NCI-H1436 treated with DMSO at 0.1 percent for 48 hours (cell line): Measurements from ENCODE around the gene ULK4.
"Not testable (repeated sequence)": the region's sequence is repeated elsewhere in the genome, so short reads cannot be mapped to it uniquely, and the experiment has no call there.

Experiments used
- DNase-seq: peaks from one replicate; lab custom pipeline; 2025; lab: John Stamatoyannopoulos, UW

Gene ULK4

DNA sequence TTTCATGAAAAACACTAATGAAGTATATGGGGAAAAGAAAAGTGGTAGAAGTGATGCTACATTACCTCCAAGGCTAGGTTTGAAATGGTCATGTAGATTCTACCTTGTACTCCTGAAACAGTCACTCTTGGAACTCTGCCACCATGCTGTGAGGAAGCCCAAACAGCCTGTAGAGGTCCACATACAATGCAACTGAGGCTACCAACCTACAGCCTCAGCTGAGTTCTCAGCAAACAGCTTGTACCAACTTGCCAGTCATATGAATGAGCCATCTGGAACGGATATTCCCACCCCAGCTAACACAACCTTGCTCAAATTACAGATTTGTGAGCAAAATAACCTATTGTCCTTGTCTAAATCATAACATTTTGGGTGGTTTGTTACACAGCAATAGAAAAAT, 193.5 kb downstream of the ULK4 start:
- DNase-seq = no peak

DNA sequence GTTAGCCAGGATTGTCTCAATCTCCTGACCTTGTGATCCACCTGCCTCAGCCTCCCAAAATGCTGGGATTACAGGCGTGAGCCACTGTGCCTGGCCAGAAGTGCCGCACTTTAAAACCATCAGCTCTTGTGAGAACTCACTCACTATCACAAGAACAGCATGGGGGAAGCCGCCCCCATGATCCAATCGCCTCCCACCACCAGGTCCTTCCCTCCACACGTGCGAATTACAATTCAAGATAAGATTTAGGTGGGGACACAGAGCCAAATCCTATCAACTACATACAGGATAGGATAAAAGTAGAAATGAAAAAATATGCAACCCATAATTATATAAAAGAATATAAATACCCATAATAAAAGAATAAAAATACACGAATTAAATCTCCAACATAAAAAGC, 199.0 kb downstream of the ULK4 start:
- DNase-seq = not testable (repeated sequence)

DNA sequence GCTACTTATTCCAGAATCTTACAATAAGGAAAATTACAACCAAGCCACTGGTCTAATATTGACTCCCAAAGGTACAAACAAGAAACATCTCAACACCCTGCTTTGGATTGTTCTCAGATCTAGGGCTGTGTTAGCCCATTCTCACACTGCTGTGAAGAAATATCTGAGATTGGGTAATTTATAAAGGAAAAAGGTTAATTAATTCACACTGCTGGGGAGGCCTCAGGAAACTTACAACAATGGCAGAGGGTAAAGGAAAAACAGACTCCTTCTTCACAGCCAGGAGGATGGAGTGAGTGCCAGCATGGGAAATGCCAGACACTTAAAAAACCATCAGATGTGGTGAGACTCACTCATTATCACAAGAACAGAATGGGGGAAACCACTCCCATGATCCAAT, 208.3 kb downstream of the ULK4 start:
- no peak for DNase-seq

DNA sequence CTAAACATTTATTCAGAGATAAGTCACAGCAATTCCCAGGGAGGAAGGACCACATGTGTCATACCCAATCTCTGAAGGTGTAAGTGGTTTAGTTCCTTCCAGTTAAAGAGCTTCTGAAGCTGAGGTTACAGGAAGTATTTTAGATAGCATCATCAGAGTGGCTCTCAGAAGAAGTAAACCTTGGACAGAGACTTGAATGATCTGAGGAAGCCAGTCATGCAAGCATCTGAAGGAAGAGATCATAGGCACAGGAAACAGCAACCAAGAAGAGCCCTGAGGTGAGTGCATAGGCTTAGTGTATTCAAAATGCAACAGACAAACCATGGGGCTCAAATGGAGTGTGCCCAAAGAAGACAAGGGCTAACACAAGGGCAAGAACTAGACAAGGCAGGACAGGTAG, 210.3 kb downstream of the ULK4 start:
- DNase-seq = no peak

DNA sequence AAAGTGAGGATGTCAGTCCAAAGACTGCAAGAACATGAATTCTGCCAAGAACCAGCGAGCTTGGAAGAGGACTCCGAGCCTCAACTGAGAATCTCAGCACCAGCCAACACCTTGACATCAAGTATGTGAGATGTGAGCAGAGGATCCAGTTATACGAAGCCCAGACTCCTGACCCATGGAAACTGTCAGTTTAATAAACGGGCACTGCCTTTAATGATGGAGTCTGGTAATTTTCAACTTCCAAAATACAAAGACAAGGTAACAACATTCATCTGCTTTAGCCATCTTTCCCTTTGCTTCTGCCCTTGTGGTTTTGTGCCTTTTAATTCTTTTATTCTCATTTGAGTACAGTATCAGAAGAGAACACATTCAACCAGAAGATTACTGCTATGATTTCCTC, 211.9 kb downstream of the ULK4 start:
- no peak for DNase-seq

DNA sequence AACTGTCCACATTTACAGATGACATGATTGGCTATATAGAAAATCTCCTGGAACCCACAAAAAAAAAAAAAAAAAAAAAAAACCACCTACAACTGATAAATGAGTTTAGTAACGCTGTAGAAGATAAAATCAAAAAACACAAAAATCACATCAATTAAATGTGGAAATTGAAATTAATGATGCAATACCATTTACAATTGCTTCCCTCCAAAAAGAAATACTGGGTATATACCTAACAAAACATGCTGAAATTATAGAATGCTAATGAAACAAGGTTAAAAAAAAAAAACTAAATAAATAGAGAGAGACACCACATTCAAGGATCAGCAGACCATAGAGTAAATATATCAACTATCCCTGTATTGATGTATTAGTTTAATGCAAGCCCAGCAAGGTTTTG, 215.7 kb downstream of the ULK4 start:
- no peak for DNase-seq

DNA sequence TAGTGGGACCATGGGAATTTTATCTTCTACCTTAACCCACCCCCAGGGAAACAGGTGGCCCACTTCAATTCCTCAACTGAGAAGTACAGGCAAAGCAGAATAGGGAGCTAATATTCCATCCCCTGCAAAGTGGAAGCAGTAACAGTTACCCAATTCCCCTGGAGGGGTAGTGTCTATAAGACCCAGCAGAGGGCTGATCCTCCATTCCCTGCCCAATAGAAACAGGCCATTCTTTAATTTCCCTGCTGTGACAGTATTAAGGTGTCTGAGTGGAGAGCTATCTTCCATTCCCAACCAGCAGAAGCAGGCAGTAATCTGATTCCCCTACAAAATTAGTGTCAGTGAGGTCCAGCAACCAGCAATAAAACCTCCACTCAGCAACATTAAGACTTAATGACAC, 219.8 kb downstream of the ULK4 start:
- DNase-seq = no peak

DNA sequence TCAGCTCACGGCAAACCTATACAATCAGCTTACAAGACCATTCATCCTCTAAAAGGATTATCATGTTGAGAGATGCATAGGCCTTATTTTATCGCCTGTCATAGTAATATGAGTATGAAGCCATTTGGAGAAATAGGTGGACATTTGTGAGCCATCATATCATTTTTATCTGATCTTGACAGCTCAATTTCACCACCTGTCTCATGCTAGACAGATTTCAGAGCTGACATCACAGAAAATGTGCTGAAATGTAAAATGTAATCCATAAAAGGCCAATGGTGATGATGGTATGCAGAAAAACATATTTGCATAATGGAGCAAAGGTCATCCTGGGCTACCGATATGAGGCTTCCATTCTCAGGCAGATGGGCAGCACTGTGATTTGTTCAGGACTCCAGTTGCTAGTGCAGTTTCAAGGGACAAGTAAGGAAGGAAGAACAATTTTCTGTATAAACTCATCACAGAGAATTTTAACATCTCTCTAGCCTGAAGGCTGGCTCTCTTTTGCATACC, 221.5 kb downstream of the ULK4 start:
- no peak for DNase-seq

DNA sequence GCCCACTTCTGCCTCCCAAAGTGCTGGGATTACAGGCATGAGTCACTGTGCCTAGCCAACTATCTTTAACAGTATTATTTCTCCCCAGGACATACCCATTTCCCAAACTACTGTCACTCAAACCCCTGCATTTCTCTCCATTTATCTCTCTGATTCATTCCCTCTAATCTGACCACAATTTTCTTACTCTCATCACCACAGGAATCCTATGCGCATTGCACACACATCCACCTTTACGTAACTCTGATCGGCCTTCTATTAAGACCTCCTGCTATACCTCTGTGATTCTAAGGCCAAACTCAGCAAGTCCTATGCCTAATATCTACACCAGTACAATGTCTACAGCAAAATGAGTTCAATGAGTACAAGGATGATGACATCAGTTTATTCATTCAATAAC, 235.0 kb downstream of the ULK4 start:
- DNase-seq = no peak

DNA sequence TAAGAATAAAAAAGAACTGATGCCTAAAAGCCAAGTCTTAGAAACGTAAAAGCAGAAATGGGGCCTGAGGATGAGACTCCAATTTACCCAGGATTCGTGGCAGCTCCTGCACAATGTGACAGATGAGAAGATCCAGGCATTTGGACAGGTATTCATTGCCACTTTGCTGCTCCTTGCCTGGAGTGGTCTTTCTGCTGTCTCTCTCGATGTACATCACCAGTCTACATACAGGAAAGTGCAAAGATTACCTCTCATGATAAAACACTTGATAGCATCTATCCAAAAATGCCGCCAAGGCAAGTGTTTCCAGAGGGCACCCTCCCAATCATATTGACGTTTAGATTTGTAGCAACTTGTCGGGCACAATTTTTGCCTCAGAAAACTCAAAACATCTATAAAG, 244.3 kb downstream of the ULK4 start:
- DNase-seq = no peak

DNA sequence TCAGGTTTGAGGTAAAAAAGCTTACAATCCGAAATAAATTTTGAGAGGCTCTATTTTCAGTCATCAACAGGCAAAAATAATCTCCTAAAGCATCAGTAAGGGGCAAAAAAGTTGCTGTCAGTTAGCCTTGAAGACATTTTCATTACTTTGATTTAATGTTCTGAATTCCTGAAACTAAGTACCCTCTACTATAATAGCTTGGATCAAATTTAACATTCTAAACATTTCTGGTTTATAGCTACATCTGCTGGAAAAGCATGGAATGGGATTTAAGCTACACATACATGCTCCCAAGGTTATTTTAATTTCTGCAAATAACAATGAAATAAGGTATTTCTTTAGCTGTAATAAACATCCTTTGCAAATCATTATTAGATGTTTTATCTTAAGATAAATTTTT, 245.4 kb downstream of the ULK4 start:
- no peak for DNase-seq

DNA sequence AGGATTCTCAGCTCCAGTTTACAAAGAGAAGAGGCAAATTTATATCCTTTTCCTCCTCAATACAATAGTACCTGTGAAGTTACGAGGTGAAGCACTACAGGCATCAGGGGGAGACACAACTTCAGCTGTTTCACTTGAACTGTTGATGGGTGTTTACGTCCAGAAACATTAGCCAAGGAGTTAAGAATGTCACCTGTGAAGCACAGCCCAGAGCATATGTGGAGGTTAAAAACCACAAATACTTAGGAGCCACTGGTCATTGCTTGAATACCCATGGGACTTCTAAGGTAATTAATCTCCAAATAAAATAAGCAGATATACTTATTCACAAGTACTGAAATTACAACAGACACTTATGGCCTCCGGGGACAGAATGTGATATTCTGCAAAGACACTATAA, 246.5 kb downstream of the ULK4 start:
- no peak for DNase-seq

DNA sequence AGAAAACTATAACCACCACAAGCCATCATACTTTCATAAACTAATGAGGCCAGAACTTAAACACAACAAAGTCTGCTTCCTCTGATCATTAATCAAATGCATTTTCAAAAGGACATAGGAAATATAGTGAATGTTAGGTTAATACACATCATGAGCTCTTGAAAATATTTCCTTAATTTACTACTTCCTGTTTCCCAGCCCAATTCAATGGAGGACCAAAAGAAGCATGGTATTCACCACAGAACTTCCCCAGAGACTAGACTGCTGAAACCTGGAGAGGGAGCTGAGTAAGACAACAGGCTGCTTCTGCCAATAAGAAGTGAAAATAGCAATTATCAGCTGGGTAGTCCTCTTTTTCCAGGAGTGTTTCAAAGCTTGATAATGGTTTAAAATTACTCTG, 250.3 kb downstream of the ULK4 start:
- no peak for DNase-seq

DNA sequence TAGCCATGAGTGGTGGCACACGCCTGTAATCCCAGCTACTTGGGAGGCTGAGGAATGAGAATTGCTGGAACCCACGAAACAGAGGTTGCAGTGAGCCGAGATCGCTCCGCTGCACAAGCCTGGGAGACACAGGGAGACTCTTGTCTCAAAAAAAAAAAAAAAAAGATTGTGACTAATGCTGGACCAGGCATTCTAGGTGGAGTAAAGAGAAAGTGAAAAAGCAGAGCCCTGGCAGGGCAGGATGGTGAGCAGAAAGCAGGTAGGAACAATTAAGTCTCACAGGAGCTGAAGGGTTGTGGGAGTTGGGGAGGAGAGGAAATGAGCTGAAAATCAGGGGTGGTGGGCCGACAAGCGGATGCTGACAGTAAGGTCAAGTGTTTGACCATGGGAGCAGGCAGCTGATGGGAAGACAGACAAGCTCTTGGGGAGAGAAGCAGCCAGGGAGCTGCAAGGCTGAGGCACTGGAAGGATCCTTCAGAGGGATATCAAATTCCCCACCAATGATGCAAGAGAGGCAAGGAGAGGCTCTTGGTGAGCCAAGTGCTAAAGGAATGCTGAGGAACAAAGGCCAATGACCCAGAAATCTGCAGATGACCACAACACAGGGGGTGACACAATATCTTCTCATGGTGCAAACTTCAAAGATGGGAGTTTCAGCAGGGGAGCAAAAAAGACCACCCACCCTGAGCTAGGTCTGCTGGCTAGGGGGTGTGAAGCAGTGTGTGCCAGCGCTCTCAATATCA, 251.1 kb downstream of the ULK4 start:
- DNase-seq = no peak

DNA sequence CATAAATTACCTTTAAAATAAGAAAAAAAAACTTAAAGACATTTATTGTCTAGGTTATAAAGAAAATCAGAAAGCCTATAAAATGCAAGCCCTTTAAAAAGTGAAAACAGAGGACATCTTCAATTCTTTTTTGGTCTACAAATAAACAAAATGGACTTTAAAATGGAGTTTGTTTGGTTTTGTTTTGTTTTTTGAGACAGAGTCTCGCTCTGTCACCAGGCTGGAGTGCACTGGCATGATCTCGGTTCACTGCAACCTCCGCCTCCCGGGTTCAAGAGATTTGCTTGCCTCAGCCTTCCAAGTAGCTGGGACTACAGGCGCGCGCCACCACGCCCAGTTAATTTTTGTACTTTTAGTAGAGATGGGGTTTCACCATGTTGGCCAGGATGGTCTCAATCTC, 252.7 kb downstream of the ULK4 start:
- DNase-seq = not testable (repeated sequence)

DNA sequence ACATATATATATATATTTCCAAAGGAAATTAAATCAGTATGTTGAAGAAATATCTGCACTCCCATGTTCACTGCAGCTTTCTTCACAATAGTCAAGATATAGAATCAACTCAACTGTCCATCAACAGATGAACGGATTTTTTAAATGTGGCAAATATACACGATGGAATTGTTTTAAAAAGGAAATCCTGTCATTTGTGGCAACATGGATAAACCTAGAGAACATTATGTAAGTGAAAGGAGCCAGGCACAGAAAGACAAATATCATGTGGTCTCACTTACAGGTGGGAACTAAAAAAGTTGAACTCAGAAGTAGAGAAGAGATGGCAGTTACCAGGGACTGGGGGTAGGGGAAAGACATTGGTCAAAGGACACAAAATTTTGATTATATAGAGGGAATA, 253.7 kb downstream of the ULK4 start:
- no peak for DNase-seq

DNA sequence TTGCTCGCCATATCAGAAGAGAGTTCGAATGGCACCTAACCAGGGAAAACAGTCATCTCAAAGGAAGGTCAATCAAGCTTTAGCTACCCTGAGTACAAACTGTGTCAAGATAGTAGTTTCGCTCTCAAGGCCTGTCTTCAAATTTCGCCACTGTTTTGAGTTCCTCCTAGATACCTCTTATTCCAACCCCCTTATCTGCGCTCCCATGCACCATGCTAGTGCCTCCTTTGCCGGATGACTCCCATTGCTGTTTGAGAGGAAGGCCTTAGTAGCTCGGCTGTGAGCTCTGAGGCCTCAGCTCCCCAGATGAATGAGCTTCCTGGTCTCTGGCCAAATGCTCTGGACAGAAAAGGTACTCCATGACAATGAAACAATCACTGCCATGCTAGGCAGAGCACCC, 256.0 kb downstream of the ULK4 start:
- DNase-seq = no peak

DNA sequence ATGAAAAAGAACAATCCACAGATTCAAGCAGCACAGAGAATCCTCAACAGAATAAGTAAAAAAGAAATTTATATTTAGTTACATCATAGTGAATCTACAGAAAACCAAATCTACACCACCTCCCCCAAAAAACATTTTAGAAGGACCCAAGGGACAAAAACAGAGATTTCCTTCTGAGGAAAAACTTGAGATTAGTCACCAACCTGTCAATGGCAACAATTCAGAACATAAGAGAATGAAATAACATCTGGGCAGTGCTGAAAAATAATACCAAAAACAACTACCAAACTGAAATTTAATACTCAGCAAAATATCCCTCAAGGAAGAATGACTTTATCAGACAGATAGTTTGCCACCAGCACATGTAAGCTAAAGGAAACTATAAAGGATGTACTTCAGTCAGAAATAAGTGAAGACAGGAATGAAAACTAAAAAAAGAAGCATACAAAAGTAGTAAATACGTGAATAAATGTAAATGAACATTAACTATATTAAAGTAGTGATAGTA, 260.7 kb downstream of the ULK4 start:
- DNase-seq = no peak

DNA sequence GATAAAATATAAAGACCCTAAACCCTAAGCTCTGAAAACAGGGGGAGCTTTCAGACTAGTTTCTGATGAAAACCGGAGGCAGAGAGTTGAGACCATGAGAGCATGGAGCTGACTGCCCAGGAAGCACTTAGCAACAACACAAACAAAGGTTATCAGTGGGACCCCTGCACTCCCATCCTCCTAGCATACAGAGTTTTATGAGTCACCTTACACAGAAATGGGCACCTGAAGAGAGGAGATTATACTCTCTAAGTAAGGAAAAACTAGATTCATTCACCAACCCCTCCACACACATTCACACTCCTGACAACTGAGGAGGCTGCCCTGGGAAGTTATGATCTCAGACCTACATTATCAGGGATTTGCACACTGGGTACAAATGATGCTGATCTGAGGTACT, 261.7 kb downstream of the ULK4 start:
- DNase-seq = no peak

DNA sequence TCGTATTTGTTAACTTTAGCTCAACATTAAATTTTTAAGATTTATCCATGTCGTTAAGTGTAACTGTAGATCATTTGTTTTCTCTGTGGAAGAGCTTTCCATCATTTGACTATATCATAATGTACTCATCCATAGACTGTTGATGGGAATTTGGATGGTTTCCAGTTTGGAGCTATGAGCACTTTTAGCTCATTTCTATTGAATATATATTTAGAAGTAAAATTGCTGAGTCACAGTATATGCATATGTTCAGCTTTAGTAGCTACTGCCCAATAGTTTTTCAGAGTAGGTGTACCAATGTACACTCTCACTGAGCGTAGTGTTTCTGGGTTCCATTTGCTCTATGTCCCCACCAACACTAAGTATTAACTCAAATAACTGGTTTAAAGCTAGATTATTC, 263.0 kb downstream of the ULK4 start:
- DNase-seq = no peak

DNA sequence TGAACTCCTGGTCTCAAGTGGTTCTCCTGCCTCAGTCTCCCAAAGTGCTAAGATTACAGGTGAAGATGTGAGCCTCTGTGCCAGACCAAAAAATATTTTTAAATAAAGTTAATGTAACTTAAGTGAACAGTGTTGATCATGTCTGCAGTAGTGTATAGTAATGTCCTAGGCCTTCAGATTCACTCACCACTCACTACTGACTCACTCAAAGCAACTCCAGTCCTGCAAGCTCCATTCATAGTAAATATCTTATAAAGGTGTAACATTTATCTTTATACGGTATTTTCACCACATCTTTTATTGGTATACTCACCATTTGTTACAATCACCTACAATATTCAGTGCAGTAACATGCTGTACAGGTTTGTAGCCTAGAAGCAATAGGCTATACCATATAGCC, 264.2 kb downstream of the ULK4 start:
- no peak for DNase-seq

DNA sequence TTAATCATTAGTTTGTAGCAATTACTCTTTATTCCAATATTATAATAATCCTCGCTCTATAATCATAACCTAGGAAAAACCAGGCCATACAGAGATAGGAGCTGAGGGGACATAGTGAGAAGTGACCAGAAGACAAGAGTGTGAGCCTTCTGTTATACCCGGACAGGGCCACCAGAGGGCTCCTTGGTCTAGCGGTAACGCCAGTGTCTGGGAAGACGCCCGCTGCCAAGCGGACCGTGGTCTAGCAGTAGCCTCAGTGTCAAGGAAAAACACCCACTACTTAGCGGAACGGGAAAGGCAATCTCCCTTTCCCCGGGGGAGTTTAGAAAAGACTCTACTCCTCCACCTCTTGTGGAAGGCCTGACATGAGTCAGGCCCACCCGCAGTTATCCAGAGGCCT, 266.1 kb downstream of the ULK4 start:
- DNase-seq = not testable (repeated sequence)

DNA sequence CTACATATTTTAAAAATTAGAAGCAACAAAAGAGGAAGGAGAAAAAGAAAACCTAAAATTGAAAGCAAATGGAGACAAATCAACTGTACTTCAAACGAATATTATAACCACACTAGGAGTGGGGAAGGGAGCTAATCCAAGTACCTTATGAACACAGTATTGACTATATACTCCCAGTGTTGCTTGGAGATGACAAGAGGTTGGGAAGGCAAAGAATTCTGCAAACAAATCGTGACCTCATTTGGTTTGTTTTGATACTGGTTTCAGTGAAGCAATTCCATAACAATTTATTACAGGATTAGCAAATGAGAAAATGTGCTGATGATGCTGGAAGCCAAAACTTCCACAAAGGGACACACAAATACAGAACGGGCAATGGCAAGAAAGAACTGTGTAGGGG, 268.1 kb downstream of the ULK4 start:
- DNase-seq = no peak
